Stimulated activated CD8-positive, alpha-beta memory T cell treated with anti-CD3 and anti-CD28 coated beads, Interleukin-4, amount 100 ng/mL, for 4 hours (primary cell): ENCODE results near the gene YTHDF2.

Source experiments
- DNase-seq, 2 donors: peaks; one replicate each; pipeline ENCODE4 v3.0.0-alpha.2; 2020; ENCODE audit warnings: low read depth in 2 of 2, low spot score in 1 of 2

YTHDF2 gene

GRCh38 chr1:28796352-28797211, 59.8 kb downstream of the YTHDF2 start:
- DNase-seq = no peak

- DNase-seq = no peak
Measured at GRCh38 chr1:28800324-28800723, 63.6 kb downstream of the YTHDF2 start.

- DNase-seq = no peak
Measured at GRCh38 chr1:28801461-28801860, 64.7 kb downstream of the YTHDF2 start.

GRCh38 chr1:28803051-28803450, 66.3 kb downstream of the YTHDF2 start:
- no peak for DNase-seq

- DNase-seq = no peak
Measured at GRCh38 chr1:28803662-28804061, 66.9 kb downstream of the YTHDF2 start.

GRCh38 chr1:28804071-28804470, 67.3 kb downstream of the YTHDF2 start:
- no peak for DNase-seq

- no peak for DNase-seq
Measured at GRCh38 chr1:28807046-28807445, 70.3 kb downstream of the YTHDF2 start.

- no peak for DNase-seq
Measured at GRCh38 chr1:28807986-28808385, 71.2 kb downstream of the YTHDF2 start.

- DNase-seq = no peak
Measured at GRCh38 chr1:28811369-28811765, 74.6 kb downstream of the YTHDF2 start.

- no peak for DNase-seq
Measured at GRCh38 chr1:28811766-28812668, 75.3 kb downstream of the YTHDF2 start, which contains the start of gene OPRD1. OPRD1 (plus strand) TSS chr1:28812170; CDS start chr1:28812384, 214 bp downstream.

GRCh38 chr1:28812669-28813468, 76.1 kb downstream of the YTHDF2 start:
- DNase-seq = no peak

GRCh38 chr1:28813931-28814465, 77.3 kb downstream of the YTHDF2 start:
- DNase-seq = no peak

GRCh38 chr1:28815533-28816185, 78.9 kb downstream of the YTHDF2 start:
- DNase-seq = no peak

GRCh38 chr1:28817133-28817532, 80.4 kb downstream of the YTHDF2 start:
- no peak for DNase-seq

GRCh38 chr1:28819020-28819419, 82.3 kb downstream of the YTHDF2 start:
- no peak for DNase-seq
